GM12878 (cell line): ENCODE results near the gene TMEM198. TPM values are rescaled to one million over a fixed set of nuclear protein-coding genes. Genes with fewer than 3 reads are reported as not detected.

Source experiments
- ATF7 ChIP-seq: fragments of 450-650 bp; IDR thresholded peaks from 2 replicates; pipeline ENCODE4 v1.6.1; 2016; ENCODE audit warnings: low read depth, mild to moderate bottlenecking
- BRCA1 ChIP-seq: IDR thresholded peaks from 2 replicates; pipeline ENCODE4 v1.6.1; 2011; ENCODE audit warnings: low read depth, low read length, improper control_type of control experiment
- CREB1 ChIP-seq: IDR thresholded peaks from 2 replicates; pipeline ENCODE4 v1.6.1; 2012; ENCODE audit warnings: low read depth, mild to moderate bottlenecking, inconsistent platforms
- ELK1 ChIP-seq: IDR thresholded peaks from 2 replicates; pipeline ENCODE4 v1.6.1; 2012; ENCODE audit warnings: low read depth, low read length, improper control_type of control experiment
- EP300 ChIP-seq, 2 experiments: fragments of 150-350 bp in 1 of 2; IDR thresholded peaks; 2 replicates each; pipeline ENCODE4 v1.6.1; 2011 to 2012; ENCODE audit warnings: low read depth in 2 of 2, low read length in 2 of 2, borderline replicate concordance in 1 of 2, improper control_type of control experiment in 1 of 2, inconsistent platforms in 1 of 2; ENCODE audit not compliant: control insufficient read depth in 1 of 2
- EZH2 ChIP-seq: IDR thresholded peaks from 2 replicates; pipeline ENCODE4 v1.6.1; 2012; ENCODE audit warnings: low read depth, mild to moderate bottlenecking, control low read depth, inconsistent platforms, low read length, borderline replicate concordance; ENCODE audit not compliant: control insufficient read depth
- IKZF1 ChIP-seq: fragments of 450-650 bp; conservative IDR thresholded peaks from 2 replicates; pipeline ENCODE4 v1.6.1; 2017; ENCODE audit warnings: antibody characterized with exemption, mild to moderate bottlenecking
- KAT2A ChIP-seq: conservative IDR thresholded peaks from 2 replicates; pipeline ENCODE4 v1.6.1; 2011; ENCODE audit warnings: low read depth, low read length; ENCODE audit not compliant: control insufficient read depth
- NR2F1 ChIP-seq: fragments of 450-650 bp; conservative IDR thresholded peaks from 2 replicates; pipeline ENCODE4 v1.6.1; 2017; ENCODE audit warnings: mild to moderate bottlenecking
- PRDM15 ChIP-seq: fragments of 450-650 bp; formaldehyde crosslinking; IDR thresholded peaks from 2 replicates; pipeline ENCODE4 v1.4.0; 2020; ENCODE audit warnings: mild to moderate bottlenecking, moderate library complexity
- RBBP5 ChIP-seq: fragments of 200-600 bp; sonication (generic); conservative IDR thresholded peaks from 2 replicates; pipeline ENCODE4 v1.6.1; 2016
- RUNX3 ChIP-seq: IDR thresholded peaks from 2 replicates; pipeline ENCODE4 v1.6.1; 2012; ENCODE audit warnings: low read length, inconsistent platforms
- SMC3 ChIP-seq: IDR thresholded peaks from 2 replicates; pipeline ENCODE4 v1.6.1; 2011; ENCODE audit warnings: low read length, improper control_type of control experiment, borderline replicate concordance
- SPI1 ChIP-seq: IDR thresholded peaks from 2 replicates; pipeline ENCODE4 v1.6.1; 2011; ENCODE audit warnings: low read depth, mild to moderate bottlenecking, low read length, moderate library complexity, borderline replicate concordance; ENCODE audit not compliant: insufficient read depth
- SRF ChIP-seq, 2 experiments: IDR thresholded peaks; 2 replicates each; pipeline ENCODE4 v1.6.1; 2011; ENCODE audit warnings: low read depth in 2 of 2, low read length in 2 of 2, mild to moderate bottlenecking in 1 of 2, moderate library complexity in 1 of 2
- TBL1XR1 ChIP-seq: IDR thresholded peaks from 2 replicates; pipeline ENCODE4 v1.6.1; 2012; ENCODE audit warnings: low read depth, low read length, improper control_type of control experiment
- ZNF207 ChIP-seq: fragments of 450-650 bp; IDR thresholded peaks from 2 replicates; pipeline ENCODE4 v1.6.1; 2014; ENCODE audit warnings: antibody characterized with exemption, mild to moderate bottlenecking, borderline replicate concordance
- polyA plus RNA-seq, 11 experiments: library from polyadenylated mRNA; depleted of rRNA in 4 of 11; unstranded in 6 of 11; stranded (reverse) in 5 of 11; fragments of >200 nt; fragmentation: Nextera tagmentation in 4 of 11; fragmentation: Illumina TruSeq in 1 of 11; extraction: Ambion mirVana in 4 of 11; extraction: Trizol in 1 of 11; gene quantifications; 1 replicate in 1 of 11; 2 replicates in 10 of 11; pipeline versions ENCODE4 v1.2.1 to v1.2.3, GENCODE V29; 2011 to 2016; ENCODE audit warnings: inconsistent platforms in 2 of 11, missing spikeins in 2 of 11, low read depth in 1 of 11
- total RNA-seq, 4 experiments: library from RNA; depleted of rRNA in 3 of 4; stranded (reverse); fragments of >200 nt in 3 of 4; fragmentation: Illumina TruSeq in 1 of 4; extraction: Trizol in 1 of 4; gene quantifications; 2 replicates each; pipeline versions ENCODE4 v1.2.1 to v1.2.3, GENCODE V29; 2013 to 2021
- TF ChIP-seq, protein P1 (sequence below): fragments of 450-650 bp; IDR thresholded peaks from 2 replicates; pipeline ENCODE4 v1.6.1; 2016; ENCODE audit warnings: mild to moderate bottlenecking
- TF ChIP-seq, protein P2 (sequence below): fragments of 450-650 bp; IDR thresholded peaks from 2 replicates; pipeline ENCODE4 v1.6.1; 2017; ENCODE audit warnings: mild to moderate bottlenecking, low read depth, inconsistent platforms; ENCODE audit not compliant: poor library complexity, severe bottlenecking
- TF ChIP-seq, protein P3 (sequence below): fragments of 150-350 bp; IDR thresholded peaks from 2 replicates; pipeline ENCODE4 v1.6.1; 2014; ENCODE audit warnings: mild to moderate bottlenecking, low read depth, low read length

The TMEM198 gene
- total and polyA plus RNA-seq, 10 of the 15 experiments (the other 5 are each of a cell fraction or from before 2014, with no cell fraction given), result 0.16 to 1.2 (median 0.65) TPM; not detected in 2

DNA sequence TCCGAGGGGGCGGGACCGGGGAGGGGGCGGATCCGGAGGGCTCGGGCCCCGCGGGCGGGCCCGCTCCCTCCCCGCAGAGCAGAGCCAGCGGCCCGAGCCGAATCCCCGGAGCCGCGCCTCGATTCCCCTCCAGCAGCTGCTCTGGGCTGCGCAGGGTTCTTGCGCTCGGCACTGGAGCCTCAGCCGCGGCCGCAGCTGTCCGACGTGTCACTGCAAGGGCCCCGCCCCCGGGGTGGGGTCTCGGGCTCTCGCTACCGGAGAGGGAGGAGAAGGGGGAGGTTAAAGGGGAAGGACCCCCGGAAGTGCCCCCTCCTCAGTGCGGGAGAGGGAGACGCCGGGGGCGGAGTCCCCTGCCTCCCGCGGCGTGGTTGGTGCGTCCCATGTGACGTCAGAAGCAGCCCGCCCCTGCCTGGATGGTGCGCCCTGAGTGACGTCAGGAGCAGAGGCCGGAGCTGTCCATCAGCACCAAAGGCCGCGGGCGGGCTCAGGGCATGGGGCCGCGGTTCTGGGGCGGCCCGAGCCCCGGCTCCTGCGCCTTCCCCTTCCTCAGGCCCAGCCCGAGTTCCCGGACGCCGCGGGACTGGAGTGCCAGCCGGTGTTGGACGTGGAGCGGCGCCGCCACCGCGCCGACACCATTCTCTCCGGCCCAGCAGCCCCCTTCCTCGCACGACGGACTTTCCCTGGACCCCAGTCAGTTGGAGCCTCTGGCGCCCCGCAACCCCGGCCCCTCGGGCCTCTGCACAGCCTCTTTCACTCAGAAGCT, at the start of gene TMEM198, which contains the start of gene CHPF (continued):
- TF ChIP-seq, protein P1, sequence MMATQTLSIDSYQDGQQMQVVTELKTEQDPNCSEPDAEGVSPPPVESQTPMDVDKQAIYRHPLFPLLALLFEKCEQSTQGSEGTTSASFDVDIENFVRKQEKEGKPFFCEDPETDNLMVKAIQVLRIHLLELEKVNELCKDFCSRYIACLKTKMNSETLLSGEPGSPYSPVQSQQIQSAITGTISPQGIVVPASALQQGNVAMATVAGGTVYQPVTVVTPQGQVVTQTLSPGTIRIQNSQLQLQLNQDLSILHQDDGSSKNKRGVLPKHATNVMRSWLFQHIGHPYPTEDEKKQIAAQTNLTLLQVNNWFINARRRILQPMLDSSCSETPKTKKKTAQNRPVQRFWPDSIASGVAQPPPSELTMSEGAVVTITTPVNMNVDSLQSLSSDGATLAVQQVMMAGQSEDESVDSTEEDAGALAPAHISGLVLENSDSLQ, result peak; percentile 92
- no peak for TF ChIP-seq BRCA1
- TF ChIP-seq EZH2, result no peak
- TF ChIP-seq KAT2A, result no peak
- no peak for TF ChIP-seq EP300 (IDR thresholded peaks at IDR 0.05; ENCODE audit: borderline replicate concordance in 1 of 2, control insufficient read depth in 1 of 2, low read depth in 2 of 2, low read length in 2 of 2)
- 0 out of 2 replicates have a peak, but pooled peaks have one; percentile 26 for TF ChIP-seq TBL1XR1
- peak; percentile 82 for TF ChIP-seq NR2F1
- TF ChIP-seq SPI1, result no peak
- TF ChIP-seq RUNX3, result no peak
- TF ChIP-seq RBBP5, result no peak
- no peak for TF ChIP-seq SMC3
- TF ChIP-seq IKZF1, result peak; percentile 55
- no peak for TF ChIP-seq ZNF207
- peak; percentile 71 for TF ChIP-seq ELK1
- TF ChIP-seq SRF (IDR thresholded peaks at IDR 0.05; ENCODE audit: low read depth in 2 of 2, low read length in 2 of 2), result peak in 1 of 2 experiments; percentile 69; a peak in 2 of 4 replicates
- TF ChIP-seq, protein P2, sequence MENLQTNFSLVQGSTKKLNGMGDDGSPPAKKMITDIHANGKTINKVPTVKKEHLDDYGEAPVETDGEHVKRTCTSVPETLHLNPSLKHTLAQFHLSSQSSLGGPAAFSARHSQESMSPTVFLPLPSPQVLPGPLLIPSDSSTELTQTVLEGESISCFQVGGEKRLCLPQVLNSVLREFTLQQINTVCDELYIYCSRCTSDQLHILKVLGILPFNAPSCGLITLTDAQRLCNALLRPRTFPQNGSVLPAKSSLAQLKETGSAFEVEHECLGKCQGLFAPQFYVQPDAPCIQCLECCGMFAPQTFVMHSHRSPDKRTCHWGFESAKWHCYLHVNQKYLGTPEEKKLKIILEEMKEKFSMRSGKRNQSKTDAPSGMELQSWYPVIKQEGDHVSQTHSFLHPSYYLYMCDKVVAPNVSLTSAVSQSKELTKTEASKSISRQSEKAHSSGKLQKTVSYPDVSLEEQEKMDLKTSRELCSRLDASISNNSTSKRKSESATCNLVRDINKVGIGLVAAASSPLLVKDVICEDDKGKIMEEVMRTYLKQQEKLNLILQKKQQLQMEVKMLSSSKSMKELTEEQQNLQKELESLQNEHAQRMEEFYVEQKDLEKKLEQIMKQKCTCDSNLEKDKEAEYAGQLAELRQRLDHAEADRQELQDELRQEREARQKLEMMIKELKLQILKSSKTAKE, result no peak
- TF ChIP-seq ATF7, result peak; percentile 96
- no peak for TF ChIP-seq PRDM15 (CRISPR knock-in tag)
- TF ChIP-seq, protein P3, sequence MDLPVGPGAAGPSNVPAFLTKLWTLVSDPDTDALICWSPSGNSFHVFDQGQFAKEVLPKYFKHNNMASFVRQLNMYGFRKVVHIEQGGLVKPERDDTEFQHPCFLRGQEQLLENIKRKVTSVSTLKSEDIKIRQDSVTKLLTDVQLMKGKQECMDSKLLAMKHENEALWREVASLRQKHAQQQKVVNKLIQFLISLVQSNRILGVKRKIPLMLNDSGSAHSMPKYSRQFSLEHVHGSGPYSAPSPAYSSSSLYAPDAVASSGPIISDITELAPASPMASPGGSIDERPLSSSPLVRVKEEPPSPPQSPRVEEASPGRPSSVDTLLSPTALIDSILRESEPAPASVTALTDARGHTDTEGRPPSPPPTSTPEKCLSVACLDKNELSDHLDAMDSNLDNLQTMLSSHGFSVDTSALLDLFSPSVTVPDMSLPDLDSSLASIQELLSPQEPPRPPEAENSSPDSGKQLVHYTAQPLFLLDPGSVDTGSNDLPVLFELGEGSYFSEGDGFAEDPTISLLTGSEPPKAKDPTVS, result no peak
- TF ChIP-seq CREB1, result peak; percentile 97
